Vagina (tissue), 2 donors: Measurements from ENCODE around the gene KPNA2.
"Not testable (repeated sequence)": the region's sequence is repeated elsewhere in the genome, so short reads cannot be mapped to it uniquely, and the experiment has no call there.

Experiments
- CTCF ChIP-seq, 3 experiments: fragments of 450-650 bp in 2 of 3; fragments of 200-600 bp in 1 of 3; sonication (generic) in 1 of 3; IDR thresholded peaks; one replicate each; pipeline ENCODE4 v1.5.1; 2017 to 2019; ENCODE audit warnings: antibody characterized with exemption in 3 of 3, mild to moderate bottlenecking in 2 of 3, moderate library complexity in 2 of 3
- POLR2A ChIP-seq, 2 donors: fragments of 450-650 bp; IDR thresholded peaks; one replicate each; pipeline ENCODE4 v1.6.1; 2017; ENCODE audit warnings: antibody characterized with exemption in 2 of 2, mild to moderate bottlenecking in 2 of 2, moderate library complexity in 2 of 2
- POLR2AphosphoS5 ChIP-seq, 2 donors: sonication (generic); formaldehyde crosslinking; IDR thresholded peaks; one replicate each; pipeline ENCODE4 v1.9.0; 2017; ENCODE audit warnings: antibody characterized with exemption in 2 of 2, mild to moderate bottlenecking in 2 of 2, low read depth in 1 of 2; ENCODE audit not compliant: insufficient read depth in 1 of 2

GRCh38 chr17:68068512-68068911, 33.0 kb downstream of the KPNA2 start:
- not testable (repeated sequence) for TF ChIP-seq POLR2A (IDR thresholded peaks at IDR 0.05); CTCF (IDR thresholded peaks at IDR 0.05); POLR2AphosphoS5 (IDR thresholded peaks at IDR 0.05; ENCODE audit: insufficient read depth in 1 of 2, low read depth in 1 of 2)
